ENCODE data around the gene NDUFS1. TPM values are rescaled to one million over a fixed set of nuclear protein-coding genes. Genes with fewer than 3 reads are reported as not detected.
A peak's percentile ranks its signal among the peaks of the same experiment; 100 is the strongest.
"Not testable (repeated sequence)": the region's sequence is repeated elsewhere in the genome, so short reads cannot be mapped to it uniquely, and the experiment has no call there.

Gene NDUFS1
- total RNA-seq, 1 experiment from 2014 or later: 102 TPM

- Histone ChIP-seq H2BK120ac (ENCODE audit: low read depth, low read length, poor library complexity, severe bottlenecking) (no peak overlapping the region), H3K23me2 (ENCODE audit: insufficient read length, low read depth, low read length, poor library complexity, severe bottlenecking) (peaks cover 7% of the 10 kb centered on the region), H2BK15ac (ENCODE audit: low read depth, low read length) (no peak overlapping the region), H3K56ac (ENCODE audit: insufficient read length, low read depth, low read length) (no peak overlapping the region), H3K4me1 (ENCODE audit: insufficient read depth, low read length) (no peaks in the 10 kb centered on the region), H3K23ac (ENCODE audit: insufficient read length, low read depth, low read length) (no peak overlapping the region), H4K91ac (ENCODE audit: insufficient read length, low read depth, low read length) (no peak overlapping the region), H4K8ac (replicated peaks; ENCODE audit: insufficient read length, low read depth, low read length) (no peak overlapping the region), H3K79me2 (ENCODE audit: insufficient read depth, low read length) (peaks cover 13% of the 10 kb centered on the region; the same call in 1 of the 2 replicates), H3K4me2 (ENCODE audit: insufficient read depth, insufficient read length, low read length) (no peak overlapping the region), H2AK5ac (ENCODE audit: insufficient read length, low read length) (no peak overlapping the region), H3K18ac (ENCODE audit: insufficient read length, low read depth, low read length) (no peak overlapping the region), H2BK20ac (ENCODE audit: low read depth, low read length, poor library complexity, severe bottlenecking) (no peak overlapping the region), H3K27ac (ENCODE audit: insufficient read length, low read depth, low read length) (no peak overlapping the region), H4K5ac (ENCODE audit: insufficient read length, low read depth, low read length) (no peak overlapping the region), H4K20me1 (ENCODE audit: control insufficient read depth, insufficient read depth, insufficient read length) (no peaks in the 10 kb centered on the region), H3K27me3 (ENCODE audit: insufficient read depth, low read length) (no peaks in the 10 kb centered on the region), H3K4ac (ENCODE audit: low read depth, low read length) (no peak overlapping the region), H2BK12ac (ENCODE audit: insufficient read length, low read depth, low read length) (no peak overlapping the region), H3K9ac (ENCODE audit: extremely low read depth, insufficient read length, low read length) (no peak overlapping the region), H3K9me3 (ENCODE audit: control insufficient read depth, low read depth, low read length) (no peaks in the 10 kb centered on the region), H3K14ac (ENCODE audit: insufficient read depth, low read length) (no peak overlapping the region), H2AFZ (ENCODE audit: low read length) (no peak overlapping the region), H3T11ph (ENCODE audit: low read length) (no peak overlapping the region), H2BK5ac (ENCODE audit: insufficient read length, low read length) (no peak overlapping the region), H3K79me1 (ENCODE audit: insufficient read depth, low read depth, low read length, poor library complexity, severe bottlenecking) (peaks cover 3% of the 10 kb centered on the region)
- peaks cover 51 to 74% (median 56%) of the 10 kb centered on the region in 3 experiments for H3K36me3 Mint-ChIP-seq (ENCODE audit: insufficient read depth in 1 of 3, low read depth in 3 of 3)
- no peak for DNase-seq
- WGBS (ENCODE audit: extremely low coverage, insufficient read length, low lambda C conversion rate): no CpG with 5 or more reads among the region's 3 CpGs
- 0 out of 5 replicates have a peak overlapping the region, but pooled peaks of 1 of the 2 experiments have one; percentile 19 for H3K4me3 Mint-ChIP-seq
- peaks cover 6 to 12% of the 10 kb centered on the region in 2 experiments for H3K4me1 Mint-ChIP-seq
- H3K27me3 Mint-ChIP-seq (ENCODE audit: low read depth): 0 out of 2 replicates have a peak, but pooled peaks cover 1% of the 10 kb centered on the region
- peaks cover 1 to 5% of the 10 kb centered on the region in 2 experiments; a peak in 3 of 5 replicates for H3K9me3 Mint-ChIP-seq
- no peak for TF ChIP-seq CTCF (conservative IDR thresholded peaks at IDR 0.05)
- H3K27ac Mint-ChIP-seq: peak overlapping the region in 1 of 3 experiments; percentile 95; a peak in 3 of 7 replicates
Observed at GRCh38 chr2:206163251-206163880, 4.1 kb upstream of the NDUFS1 start.

- not testable (repeated sequence) for H2BK5ac ChIP-seq (ENCODE audit: insufficient read length, low read length); H2AK5ac ChIP-seq (ENCODE audit: insufficient read length, low read length); H3K9me3 Mint-ChIP-seq; H3K4me1 ChIP-seq (ENCODE audit: insufficient read depth, low read length); H3K79me1 ChIP-seq (ENCODE audit: insufficient read depth, low read depth, low read length, poor library complexity, severe bottlenecking); H2BK15ac ChIP-seq (ENCODE audit: low read depth, low read length); H4K5ac ChIP-seq (ENCODE audit: insufficient read length, low read depth, low read length); DNase-seq; H4K20me1 ChIP-seq (ENCODE audit: control insufficient read depth, insufficient read depth, insufficient read length); H3K9ac ChIP-seq (ENCODE audit: extremely low read depth, insufficient read length, low read length); H2AFZ ChIP-seq (ENCODE audit: low read length); H3K9me3 ChIP-seq (ENCODE audit: control insufficient read depth, low read depth, low read length); H2BK20ac ChIP-seq (ENCODE audit: low read depth, low read length, poor library complexity, severe bottlenecking); H3K23ac ChIP-seq (ENCODE audit: insufficient read length, low read depth, low read length); H3K27ac ChIP-seq (ENCODE audit: insufficient read length, low read depth, low read length); H2BK12ac ChIP-seq (ENCODE audit: insufficient read length, low read depth, low read length); H3K4me2 ChIP-seq (ENCODE audit: insufficient read depth, insufficient read length, low read length); H4K8ac ChIP-seq (replicated peaks; ENCODE audit: insufficient read length, low read depth, low read length); H3K27me3 ChIP-seq (ENCODE audit: insufficient read depth, low read length); H3K27me3 Mint-ChIP-seq (ENCODE audit: low read depth); H3K56ac ChIP-seq (ENCODE audit: insufficient read length, low read depth, low read length); H3K4ac ChIP-seq (ENCODE audit: low read depth, low read length); H4K91ac ChIP-seq (ENCODE audit: insufficient read length, low read depth, low read length); H3T11ph ChIP-seq (ENCODE audit: low read length); H3K18ac ChIP-seq (ENCODE audit: insufficient read length, low read depth, low read length); H2BK120ac ChIP-seq (ENCODE audit: low read depth, low read length, poor library complexity, severe bottlenecking); H3K14ac ChIP-seq (ENCODE audit: insufficient read depth, low read length)
- H3K36me3 Mint-ChIP-seq (ENCODE audit: insufficient read depth in 1 of 3, low read depth in 3 of 3): peaks cover 49 to 68% (median 50%) of the 10 kb centered on the region in 3 experiments
- Histone ChIP-seq H3K23me2 (ENCODE audit: insufficient read length, low read depth, low read length, poor library complexity, severe bottlenecking) (peaks cover 12% of the 10 kb centered on the region), H3K79me2 (ENCODE audit: insufficient read depth, low read length) (peaks cover 21% of the 10 kb centered on the region; the same call in 1 of the 2 replicates)
- peak overlapping the region in 1 of 3 experiments; percentile 95; a peak in 2 of 7 replicates for H3K27ac Mint-ChIP-seq
- peaks cover 13 to 16% of the 10 kb centered on the region in 2 experiments for H3K4me1 Mint-ChIP-seq
- no CpG with 5 or more reads among the region's 4 CpGs for WGBS (ENCODE audit: extremely low coverage, insufficient read length, low lambda C conversion rate)
- H3K4me3 Mint-ChIP-seq: peak overlapping the region in 1 of 2 experiments; percentile 35; a peak in 1 of 5 replicates
Observed at GRCh38 chr2:206162401-206162800, 3.2 kb upstream of the NDUFS1 start.
